ENCODE results near the gene NXPH1.
"Not testable (repeated sequence)": the region's sequence is repeated elsewhere in the genome, so short reads cannot be mapped to it uniquely, and the experiment has no call there.

The NXPH1 gene

DNA sequence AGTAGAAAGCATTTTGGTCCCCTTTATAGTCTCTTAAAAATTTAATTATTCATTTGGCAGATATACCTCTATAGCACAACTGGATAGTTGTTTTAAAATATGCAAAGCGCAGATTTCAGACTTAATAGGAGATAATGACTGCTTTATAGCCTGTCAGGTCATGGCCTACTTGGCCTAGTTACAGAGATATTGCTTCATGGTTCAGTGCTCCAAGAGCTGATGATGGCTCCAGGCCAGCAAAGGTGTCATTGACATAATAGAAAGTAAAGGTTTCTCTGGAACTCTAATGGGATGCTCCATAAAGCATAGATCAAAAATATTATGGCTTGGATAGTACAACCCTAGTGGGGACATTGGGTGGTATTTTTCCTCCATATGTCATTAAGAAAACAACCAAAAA is 285.7 kb downstream of the NXPH1 start:
- no peak for DNase-seq (ENCODE audit: low spot score)

DNA sequence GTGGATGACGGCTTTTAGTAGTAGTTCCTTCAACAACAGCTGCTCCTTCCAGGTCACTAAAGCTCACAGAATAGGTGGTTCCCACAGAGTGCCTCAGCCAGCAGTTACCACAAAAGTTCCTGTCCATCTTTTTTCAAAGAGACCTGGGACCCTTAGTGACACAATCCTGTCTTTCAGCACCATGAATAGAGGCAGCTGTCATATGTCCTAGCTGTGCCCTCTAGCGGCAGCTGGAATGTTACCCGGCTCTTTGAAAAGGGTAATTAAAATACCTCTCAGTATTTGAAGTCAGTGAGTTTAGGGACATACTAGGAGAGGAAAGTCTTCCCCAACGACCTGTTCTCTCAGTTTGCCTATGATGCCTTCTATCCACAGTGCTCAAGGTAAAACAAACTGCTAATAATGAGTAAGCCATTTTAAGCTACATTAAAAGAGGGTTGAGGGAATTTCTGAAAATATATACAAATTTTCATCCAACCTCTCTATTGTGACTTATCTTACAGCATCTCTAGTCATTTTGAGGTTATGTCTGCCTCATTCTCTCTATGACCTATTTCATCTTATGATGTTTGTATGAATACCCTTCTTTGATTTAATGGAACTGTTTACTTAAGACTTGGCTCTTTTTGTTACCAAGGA is 290.8 kb downstream of the NXPH1 start:
- peak; percentile 54 for DNase-seq (ENCODE audit: low spot score)

DNA sequence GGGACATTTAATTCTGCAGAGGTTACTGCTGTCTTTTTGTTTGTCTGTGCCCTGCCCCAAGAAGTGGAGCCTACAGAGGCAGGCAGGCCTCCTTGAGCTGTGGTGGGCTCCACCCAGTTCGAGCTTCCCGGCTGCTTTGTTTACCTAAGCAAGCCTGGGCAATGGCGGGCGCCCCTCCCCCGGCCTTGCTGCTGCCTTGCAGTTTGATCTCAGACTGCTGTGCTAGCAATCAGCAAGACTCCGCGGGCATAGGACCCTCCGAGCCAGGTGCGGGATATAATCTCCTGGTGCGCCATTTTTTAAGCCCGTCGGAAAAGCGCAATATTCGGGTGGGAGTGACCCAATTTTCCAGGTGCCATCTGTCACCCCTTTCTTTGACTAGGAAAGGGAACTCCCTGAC is 298.3 kb downstream of the NXPH1 start:
- DNase-seq (ENCODE audit: low spot score), result not testable (repeated sequence)

DNA sequence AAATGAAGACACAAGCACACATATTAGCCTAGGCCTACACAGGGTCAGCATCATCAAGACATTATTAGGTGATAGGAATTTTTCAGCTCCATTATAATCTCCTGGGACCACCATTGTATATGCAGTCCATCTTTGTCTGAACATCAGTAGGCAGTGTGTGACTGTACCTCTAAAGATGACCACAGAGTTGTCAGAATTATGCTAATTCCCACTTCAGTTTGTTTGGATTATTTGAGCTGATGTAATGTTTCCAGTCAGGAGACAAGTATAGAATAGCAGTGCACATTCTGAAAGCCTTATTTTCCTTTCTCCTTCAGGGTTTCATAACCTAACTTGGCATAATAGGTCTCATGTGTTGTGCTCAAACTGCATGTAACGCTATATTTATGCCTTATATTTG is 306.4 kb downstream of the NXPH1 start:
- DNase-seq (ENCODE audit: low spot score), result no peak

DNA sequence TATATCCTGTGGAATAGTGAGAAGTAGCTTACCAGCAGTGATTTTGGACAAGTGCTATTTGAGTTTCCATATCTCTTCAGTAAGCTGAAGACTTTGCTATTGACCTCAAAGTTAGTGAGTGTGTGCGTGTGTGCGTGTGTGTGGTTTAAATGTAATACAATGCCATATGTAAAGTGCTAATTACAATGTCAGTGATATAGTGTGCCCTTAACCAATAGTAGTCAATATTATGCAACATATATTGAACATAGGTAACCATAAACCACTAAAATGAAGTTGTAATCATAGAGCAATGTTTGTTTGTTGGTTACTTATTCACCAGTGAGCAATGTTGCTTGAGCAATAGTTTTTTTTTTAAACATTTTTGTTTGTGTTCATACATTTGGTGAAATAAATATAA is 309.4 kb downstream of the NXPH1 start:
- DNase-seq (ENCODE audit: low spot score), result no peak

DNA sequence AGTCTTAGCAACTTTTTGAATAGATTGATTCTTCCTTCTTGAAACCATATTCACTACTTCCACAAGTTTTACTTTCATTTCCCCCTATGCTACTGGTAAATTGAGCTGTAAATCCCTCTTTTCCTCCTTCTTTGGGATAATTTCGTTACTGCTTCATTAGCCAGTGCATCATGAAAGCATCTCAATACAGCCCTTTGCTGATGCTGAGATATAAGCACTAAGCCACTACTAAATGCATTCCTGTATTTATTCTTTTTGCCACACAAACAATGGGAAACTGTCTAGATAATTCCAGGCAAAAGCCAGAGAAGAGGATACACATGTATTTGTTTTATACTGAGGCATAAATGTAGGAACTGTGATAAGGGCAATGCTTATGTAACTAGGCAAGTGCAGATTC is 313.9 kb downstream of the NXPH1 start:
- no peak for DNase-seq (ENCODE audit: low spot score)

DNA sequence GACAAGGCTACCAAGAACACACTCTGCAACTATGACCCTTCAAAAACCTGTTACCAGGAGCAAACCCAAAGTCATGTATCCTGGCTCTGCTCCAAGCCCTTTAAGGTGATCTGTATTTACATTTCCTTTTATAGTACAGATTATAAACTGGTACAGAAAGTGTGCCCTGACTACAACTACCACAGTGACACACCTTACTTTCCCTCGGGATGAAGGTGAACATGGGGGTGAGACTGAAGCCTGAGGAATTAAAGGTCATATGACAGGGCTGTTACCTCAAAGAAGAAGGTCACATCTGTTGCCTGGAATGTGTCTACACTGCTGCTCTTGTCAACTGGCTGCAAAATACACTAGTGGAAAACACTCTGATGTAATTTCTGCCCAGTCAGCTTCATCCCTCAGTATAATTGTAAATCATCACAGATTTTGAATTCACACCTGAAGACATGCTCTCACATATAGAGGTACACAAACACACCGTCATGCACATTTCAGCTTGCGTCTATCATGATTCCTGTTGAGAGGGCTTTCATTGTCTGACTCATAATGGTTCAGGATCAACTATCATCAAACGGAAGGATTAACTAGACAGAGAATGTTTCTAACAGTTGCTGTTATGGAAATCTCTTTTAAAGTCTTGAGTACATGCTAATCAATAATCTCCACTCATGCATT is 318.3 kb downstream of the NXPH1 start:
- no peak for DNase-seq (ENCODE audit: low spot score)

DNA sequence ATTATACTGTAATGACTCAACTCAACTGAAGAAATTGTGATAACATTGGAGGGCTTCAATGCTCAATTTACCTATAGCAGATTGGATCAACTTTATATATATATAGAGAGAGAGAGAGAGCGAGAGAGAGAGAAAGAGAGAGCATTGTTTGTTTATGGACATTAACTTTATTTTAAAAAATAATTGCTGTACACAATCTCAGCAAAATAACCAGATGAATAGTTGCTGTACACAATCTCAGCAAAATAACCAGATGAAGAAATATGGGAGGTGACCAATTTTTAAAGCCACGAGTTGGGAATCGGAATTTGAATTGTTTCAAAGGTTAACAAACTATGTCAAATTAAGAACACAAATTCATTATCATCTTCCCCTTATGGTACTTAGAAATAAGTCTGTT is 319.9 kb downstream of the NXPH1 start:
- no peak for DNase-seq (ENCODE audit: low spot score)

DNA sequence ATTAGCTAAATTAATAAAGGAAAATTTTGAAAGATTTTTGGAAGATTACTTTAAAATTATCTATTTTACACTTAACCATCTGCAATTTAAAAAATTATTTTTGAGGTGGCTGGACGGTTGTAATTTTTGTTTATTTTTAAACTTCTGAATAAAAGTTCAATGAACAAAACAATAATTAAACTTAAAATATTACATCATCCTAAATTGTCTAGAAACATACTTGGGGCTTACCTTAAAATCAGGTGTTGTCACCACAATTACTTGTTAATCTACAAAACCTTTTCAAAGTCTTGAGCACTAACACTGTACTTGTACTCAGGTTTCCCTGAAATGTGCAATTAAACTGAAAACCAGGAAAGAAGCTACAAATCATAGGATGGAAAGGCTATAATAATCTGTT is 328.3 kb downstream of the NXPH1 start:
- DNase-seq (ENCODE audit: low spot score), result no peak

DNA sequence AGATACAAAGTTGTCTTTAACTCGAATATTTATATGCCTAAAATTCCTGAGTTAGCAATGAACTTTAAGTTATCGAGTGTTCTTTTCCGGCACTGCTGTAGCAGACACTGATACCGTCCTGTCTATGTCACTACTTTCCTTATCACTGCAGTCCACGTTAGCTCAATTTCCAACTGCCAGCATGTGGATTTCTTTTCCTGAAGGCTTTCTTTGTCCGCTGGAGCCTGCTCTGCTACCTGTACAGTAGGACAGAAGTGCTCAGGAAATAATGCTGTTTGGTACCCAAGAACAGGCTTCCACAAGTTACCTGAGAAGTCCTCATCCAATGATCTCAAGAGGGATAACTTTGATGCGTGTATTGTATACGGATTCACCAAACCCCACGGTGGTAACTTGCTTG is 329.4 kb downstream of the NXPH1 start:
- no peak for DNase-seq (ENCODE audit: low spot score)

DNA sequence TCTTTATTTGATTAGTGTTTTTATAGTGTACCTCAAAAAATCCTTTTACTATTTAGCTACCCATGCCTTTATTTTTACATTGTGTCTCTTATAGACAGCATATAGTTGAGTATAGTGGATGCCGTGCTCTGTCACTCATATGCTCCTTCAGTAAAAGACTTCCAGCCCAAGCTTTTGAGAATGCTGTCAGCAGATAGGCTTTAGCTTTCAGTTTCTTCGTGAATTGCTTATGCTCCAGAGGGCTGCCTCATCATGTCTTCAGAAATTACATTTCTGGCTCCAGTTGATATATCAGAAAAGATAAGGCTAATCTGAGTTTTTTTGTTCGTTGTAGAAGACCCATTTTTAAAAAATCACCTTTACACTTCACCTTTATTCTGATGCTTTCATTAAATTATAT is 332.0 kb downstream of the NXPH1 start:
- no peak for DNase-seq (ENCODE audit: low spot score)

DNA sequence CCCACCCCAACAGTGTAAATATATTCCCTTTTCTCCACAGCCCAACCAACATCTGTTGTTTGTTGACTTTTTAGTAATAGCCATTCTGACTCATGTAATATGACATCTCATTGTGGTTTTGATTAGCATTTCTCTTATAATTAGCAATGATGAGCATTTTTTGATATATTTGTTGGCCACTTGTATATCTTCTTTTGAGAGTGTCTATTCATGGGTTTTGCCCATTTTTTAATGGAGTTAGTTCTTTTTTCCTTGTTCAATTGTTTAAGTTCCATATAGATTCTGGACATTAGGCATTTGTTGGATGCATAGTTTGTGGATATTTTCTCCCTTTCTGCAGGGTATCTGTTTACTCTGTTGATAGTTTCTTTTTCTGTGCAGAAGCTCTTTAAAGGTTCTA is 340.1 kb downstream of the NXPH1 start:
- DNase-seq (ENCODE audit: low spot score), result no peak

DNA sequence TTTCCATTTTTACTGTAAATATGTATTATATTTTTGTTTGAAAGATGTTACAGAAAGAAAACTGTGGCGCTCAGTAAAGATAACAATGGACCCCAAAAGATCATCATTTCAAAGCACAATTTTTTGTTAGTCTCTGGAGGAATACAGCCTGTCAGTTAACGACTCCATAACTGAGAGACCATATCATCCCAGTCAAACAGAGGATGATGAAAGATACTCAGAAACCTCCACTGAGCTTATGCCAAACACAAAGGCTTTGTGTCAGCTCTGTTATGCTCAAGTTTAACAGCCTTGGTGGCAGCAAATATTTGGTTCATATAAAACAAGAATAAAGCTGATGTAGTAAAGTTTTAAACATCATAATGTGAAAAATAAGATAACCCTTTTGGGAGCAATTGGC is 345.1 kb downstream of the NXPH1 start:
- no peak for DNase-seq (ENCODE audit: low spot score)

DNA sequence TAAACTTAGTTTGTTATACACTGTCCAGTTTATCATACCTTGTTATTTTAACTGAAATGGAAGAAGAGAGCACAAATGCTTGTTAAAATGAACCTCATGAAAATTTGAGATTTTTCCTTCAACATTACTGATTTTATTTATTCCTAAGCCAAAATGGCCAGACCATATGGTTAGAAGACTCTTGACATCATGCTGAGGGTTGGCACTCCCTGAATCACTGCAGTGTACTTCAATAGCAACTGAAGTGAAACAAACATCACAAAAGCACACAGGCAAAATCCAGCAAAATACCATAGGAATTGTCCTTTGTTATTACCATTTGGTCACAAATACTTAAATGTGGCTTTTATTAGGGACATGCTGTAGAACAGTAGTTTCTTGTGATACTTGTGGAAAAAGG is 347.8 kb downstream of the NXPH1 start:
- peak; percentile 64 for DNase-seq (ENCODE audit: low spot score)

DNA sequence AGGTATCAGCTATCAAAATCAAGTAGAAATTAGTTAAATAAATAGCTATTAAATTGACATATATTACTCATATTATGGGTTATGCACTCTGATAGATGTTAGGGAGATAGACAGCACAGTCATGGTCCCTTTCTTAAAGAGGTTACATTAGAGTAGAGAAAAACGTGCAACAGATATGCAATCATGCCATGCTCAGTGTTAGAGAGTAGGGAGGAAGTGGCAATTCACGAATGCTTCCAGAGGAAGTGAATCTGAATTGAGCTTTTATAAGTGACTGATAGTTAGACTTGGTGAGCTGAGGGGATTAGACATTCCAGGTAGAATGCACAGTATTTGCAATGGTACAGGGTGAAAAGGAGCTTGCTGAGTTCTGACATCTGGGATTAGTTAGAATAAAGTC is 349.8 kb downstream of the NXPH1 start:
- no peak for DNase-seq (ENCODE audit: low spot score)

DNA sequence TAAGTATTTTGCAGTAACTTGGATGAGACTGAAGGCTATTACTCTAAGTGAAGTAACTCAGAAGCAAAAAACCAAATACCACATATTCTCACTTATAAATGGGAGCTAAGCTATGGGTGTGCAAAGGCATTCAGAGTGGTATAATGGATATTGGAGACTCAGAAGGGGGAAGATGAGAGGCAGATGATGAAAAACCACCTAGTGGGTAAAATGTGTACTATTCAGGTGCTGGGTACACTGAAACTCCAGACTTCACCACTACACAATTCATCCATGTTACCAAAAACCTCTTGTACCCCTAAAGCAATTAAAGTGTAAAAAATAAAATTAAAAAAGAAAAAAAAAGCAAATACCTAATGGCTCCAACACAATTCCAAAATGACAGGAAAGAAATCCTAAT is 351.7 kb downstream of the NXPH1 start:
- DNase-seq (ENCODE audit: low spot score), result no peak

DNA sequence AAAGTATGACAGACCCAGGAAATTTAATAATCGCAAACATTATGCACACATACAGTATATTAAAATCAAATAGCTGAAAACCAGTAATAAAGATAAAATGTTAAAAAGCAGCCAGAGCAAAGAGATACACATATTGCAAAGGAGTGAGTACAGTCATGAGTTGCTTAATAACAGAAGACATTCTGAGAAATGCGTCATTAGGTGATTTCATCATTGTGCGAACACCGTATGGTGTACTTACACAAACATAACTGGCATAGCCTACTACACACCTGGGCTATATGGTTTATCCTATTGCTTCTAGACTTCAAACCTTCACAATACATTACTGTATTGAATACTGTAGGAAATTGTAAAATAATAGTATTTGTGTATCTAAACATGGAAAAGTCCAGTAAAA is 367.6 kb downstream of the NXPH1 start:
- DNase-seq (ENCODE audit: low spot score), result no peak
